Measurements from ENCODE around the gene OGFRL1. TPM values are rescaled to one million over a fixed set of nuclear protein-coding genes. Genes with fewer than 3 reads are reported as not detected.
"Not testable (repeated sequence)": the region's sequence is repeated elsewhere in the genome, so short reads cannot be mapped to it uniquely, and the experiment has no call there.

Gene OGFRL1
- total and polyA plus RNA-seq, 2 donors (not counting 1 experiment from before 2014, with no cell fraction given): 6.4 to 31.6 TPM

GRCh38 chr6:71262914-71263313, 25.7 kb upstream of the OGFRL1 start:
- ATAC-seq (ENCODE audit: low read depth): no peak
- no peaks in the 10 kb centered on the region for H3K79me2 ChIP-seq (ENCODE audit: control insufficient read depth, insufficient read depth, low read length)
- no peak overlapping the region for H3K4me2 ChIP-seq (replicated peaks; ENCODE audit: low read depth, low read length, poor library complexity, severe bottlenecking)
- WGBS (ENCODE audit: insufficient coverage): 95% methylated on average over 7 of the region's 7 CpGs
- H4K20me1 ChIP-seq (ENCODE audit: control insufficient read depth, insufficient read depth, low read length, poor library complexity, severe bottlenecking): no peaks in the 10 kb centered on the region
- intact Hi-C loops (cut with micrococcal nuclease): no loop called here
- no peak for DNase-seq
- no peaks in the 10 kb centered on the region for H3K4me1 ChIP-seq (ENCODE audit: control insufficient read depth in 2 of 2, insufficient read depth in 2 of 2, low read length in 2 of 2)
- CTCF ChIA-PET: no interaction called here
- TF ChIP-seq EZH2 (IDR thresholded peaks at IDR 0.05; ENCODE audit: borderline replicate concordance, insufficient read depth, low read depth, low read length, poor library complexity, severe bottlenecking) (no peak), CTCF (IDR thresholded peaks at IDR 0.05) (no peak)
- no peaks in the 10 kb centered on the region for H3K36me3 ChIP-seq (replicated peaks in 1 of 2; ENCODE audit: control extremely low read depth in 1 of 2, control insufficient read depth in 1 of 2, extremely low read depth in 1 of 2, insufficient read depth in 2 of 2, low read length in 1 of 2)
- no peak overlapping the region for H3K27ac Mint-ChIP-seq
- no peak overlapping the region for H3K9ac ChIP-seq (ENCODE audit: low read length)
- H2AFZ ChIP-seq (ENCODE audit: insufficient read depth, low read depth, low read length, poor library complexity, severe bottlenecking): no peak overlapping the region
- H3K27me3 Mint-ChIP-seq: peaks cover 18% of the 10 kb centered on the region
- POLR2A ChIA-PET: no interaction called here
- H3K4me3 ChIP-seq (ENCODE audit: control extremely low read depth in 1 of 5, extremely low read depth in 1 of 5, insufficient read depth in 1 of 5, low read depth in 2 of 5, low read length in 4 of 5): no peak overlapping the region
- no peaks in the 10 kb centered on the region for H3K9me3 ChIP-seq (ENCODE audit: control extremely low read depth in 1 of 3, control insufficient read depth in 2 of 3, insufficient read depth in 1 of 3, low read length in 2 of 3)
- H3K9me3 Mint-ChIP-seq (ENCODE audit: insufficient read depth): no peaks in the 10 kb centered on the region
- H3K4me3 Mint-ChIP-seq: no peak overlapping the region
- H3K27me3 ChIP-seq (replicated peaks in 1 of 4; ENCODE audit: control extremely low read depth in 1 of 4, control insufficient read depth in 3 of 4, insufficient read depth in 4 of 4, low read length in 3 of 4): peaks cover 0 to 5% (median 2%) of the 10 kb centered on the region in 4 experiments
- H3K27ac ChIP-seq (ENCODE audit: low read length in 2 of 2): no peak overlapping the region
- H3K4me1 Mint-ChIP-seq: peaks cover 2% of the 10 kb centered on the region

- POLR2A ChIA-PET; H3K4me2 ChIP-seq (replicated peaks; ENCODE audit: low read depth, low read length, poor library complexity, severe bottlenecking); H3K9ac ChIP-seq (ENCODE audit: low read length); H3K27ac Mint-ChIP-seq; H3K4me3 Mint-ChIP-seq; CTCF ChIA-PET; H3K4me3 ChIP-seq (ENCODE audit: control extremely low read depth in 1 of 5, extremely low read depth in 1 of 5, insufficient read depth in 1 of 5, low read depth in 2 of 5, low read length in 4 of 5); DNase-seq; H3K9me3 ChIP-seq (ENCODE audit: control extremely low read depth in 1 of 3, control insufficient read depth in 2 of 3, insufficient read depth in 1 of 3, low read length in 2 of 3); H3K27me3 Mint-ChIP-seq; H3K27me3 ChIP-seq (replicated peaks in 1 of 4; ENCODE audit: control extremely low read depth in 1 of 4, control insufficient read depth in 3 of 4, insufficient read depth in 4 of 4, low read length in 3 of 4); H4K20me1 ChIP-seq (ENCODE audit: control insufficient read depth, insufficient read depth, low read length, poor library complexity, severe bottlenecking); H3K27ac ChIP-seq (ENCODE audit: low read length in 2 of 2); H3K9me3 Mint-ChIP-seq (ENCODE audit: insufficient read depth); H3K36me3 ChIP-seq (replicated peaks in 1 of 2; ENCODE audit: control extremely low read depth in 1 of 2, control insufficient read depth in 1 of 2, extremely low read depth in 1 of 2, insufficient read depth in 2 of 2, low read length in 1 of 2); ATAC-seq (ENCODE audit: low read depth); intact Hi-C loops (cut with micrococcal nuclease); H2AFZ ChIP-seq (ENCODE audit: insufficient read depth, low read depth, low read length, poor library complexity, severe bottlenecking); H3K79me2 ChIP-seq (ENCODE audit: control insufficient read depth, insufficient read depth, low read length): not testable (repeated sequence)
- WGBS (ENCODE audit: insufficient coverage): 100% methylated on average over 1 of the region's 24 CpGs
- H3K4me1 ChIP-seq (ENCODE audit: control insufficient read depth in 2 of 2, insufficient read depth in 2 of 2, low read length in 2 of 2): peaks cover 11% of the 10 kb centered on the region in 2 donors
- H3K4me1 Mint-ChIP-seq: peaks cover 16% of the 10 kb centered on the region
These were observed 22.2 kb upstream of the OGFRL1 start for GRCh38 chr6:71266392-71266791.
